Astrocyte (in vitro differentiated cells and primary cell): Measurements from ENCODE around the gene MAPKAP1.

Experiments
- CTCF ChIP-seq: IDR thresholded peaks from 2 replicates; pipeline ENCODE4 v1.5.1; 2011; ENCODE audit warnings: low read depth, mild to moderate bottlenecking, inconsistent platforms, low read length, moderate library complexity; ENCODE audit not compliant: insufficient read depth
- EZH2 ChIP-seq: IDR thresholded peaks from 2 replicates; pipeline ENCODE4 v1.6.1; 2012; ENCODE audit warnings: mild to moderate bottlenecking, low read length, inconsistent platforms; ENCODE audit not compliant: insufficient read depth

GRCh38 chr9:125410522-125410894 is 296.5 kb downstream of the MAPKAP1 start:
- no peak for TF ChIP-seq CTCF
- TF ChIP-seq EZH2, result no peak
